ENCODE results near the gene SBF2.

- TF ChIP-seq CTCF (IDR thresholded peaks at IDR 0.05) (no peak), POLR2A (IDR thresholded peaks at IDR 0.05) (no peak)
Measured at GRCh38 chr11:9927670-9928069, 366.3 kb downstream of the SBF2 start.

Measured in lower leg skin (tissue), 3 donors.